Activated naive CD4-positive, alpha-beta T cell treated with anti-CD3 and anti-CD28 coated beads, Interleukin-2, amount 50 U/mL, for 72 hours (primary cell): Measurements from ENCODE around the gene GIPC2. TPM values are rescaled to one million over a fixed set of nuclear protein-coding genes. Genes with fewer than 3 reads are reported as not detected.

Source experiments
- ATAC-seq, 2 donors: fragments of 150-1000 bp; cut with Tn5 transposase; 2 replicates each; pipeline ENCODE4 v1.10.0; 2021; ENCODE audit warnings: mild to moderate bottlenecking in 2 of 2, moderate library complexity in 2 of 2
- DNase-seq, 2 donors: peaks; one replicate each; pipeline ENCODE4 v3.0.0; 2021 to 2022; ENCODE audit warnings: low spot score in 2 of 2
- H3K27ac Mint-ChIP-seq, 2 donors: one replicate each; pipeline ENCODE4 v1.8.0; 2022; ENCODE audit warnings: mild to moderate bottlenecking in 2 of 2, mixed read lengths in 2 of 2
- H3K36me3 Mint-ChIP-seq, 2 donors: one replicate each; pipeline ENCODE4 v1.8.0; 2022; ENCODE audit warnings: mixed read lengths in 2 of 2
- H3K9me3 Mint-ChIP-seq, 2 donors: one replicate each; pipeline ENCODE4 v1.8.0; 2022; ENCODE audit warnings: mixed read lengths in 2 of 2
- total RNA-seq, 2 donors: library from RNA; stranded (reverse); gene quantifications; one replicate each; pipeline ENCODE4 v1.2.3, GENCODE V29; 2022

The GIPC2 gene
- total RNA-seq, 2 donors from 2014 or later: 0.16 to 0.39 TPM

DNA sequence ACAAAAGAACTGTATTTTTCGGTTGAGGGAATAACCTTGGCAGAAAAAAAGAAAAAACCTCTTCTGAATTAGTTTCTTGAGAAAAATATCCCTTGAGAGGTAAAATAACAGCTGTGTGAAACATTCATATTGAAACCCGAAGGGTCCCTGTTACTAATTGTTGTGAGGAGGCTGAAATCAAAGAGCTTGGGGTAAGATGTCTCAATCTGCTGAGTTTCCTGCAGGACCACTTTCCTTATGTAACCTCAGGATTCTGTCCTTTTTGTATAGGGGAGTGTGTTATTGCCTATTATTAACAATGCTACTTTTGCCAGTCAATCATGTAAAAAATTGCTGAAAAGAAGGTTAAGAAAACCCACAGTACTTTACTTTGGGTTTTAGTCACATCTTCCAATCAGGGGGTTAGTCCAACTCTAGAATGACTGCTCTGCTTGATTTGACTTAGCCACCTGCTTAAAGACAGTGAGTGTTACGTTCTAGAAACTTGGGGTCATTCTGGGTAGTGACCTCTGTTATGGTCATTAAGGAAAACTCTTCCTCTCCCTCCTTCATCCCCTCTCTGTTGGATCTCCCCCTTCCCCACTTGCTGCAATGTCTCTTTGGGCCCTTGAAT lies 138.8 kb downstream of the GIPC2 start:
- no peak overlapping the region for H3K27ac Mint-ChIP-seq
- H3K36me3 Mint-ChIP-seq: no peaks in the 10 kb centered on the region
- no peaks in the 10 kb centered on the region for H3K9me3 Mint-ChIP-seq
- DNase-seq: no peak
- peak in 1 of 2 donors; percentile 38 for ATAC-seq

Other genes with a start within 250 kb of the GIPC2 start
- gene NEXN, start 157.3 kb upstream of the GIPC2 start, total RNA-seq: 1 to 10 TPM; 1.3 to 1.6 TPM
- gene FUBP1, start 66.9 kb upstream of the GIPC2 start, total RNA-seq: 100 to 1,000 TPM; 225 to 253 TPM
- gene DNAJB4, start 41.0 kb upstream of the GIPC2 start, total RNA-seq: 10 to 100 TPM in 1 of 2 donors, 1 to 10 TPM in 1; 9.8 to 35.8 TPM